ENCODE measurements around the gene LRRFIP2. TPM values are rescaled to one million over a fixed set of nuclear protein-coding genes. Genes with fewer than 3 reads are reported as not detected.
A peak's percentile ranks its signal among the peaks of the same experiment; 100 is the strongest.

The LRRFIP2 gene
- total and polyA plus RNA-seq, 9 donors: 35.5 to 81.1 (median 48.3) TPM

GRCh38 chr3:37183976-37184375 is 9.6 kb upstream of the LRRFIP2 start:
- Histone ChIP-seq H3K27ac (peak overlapping the region in 1 of 2 donors; percentile 23), H3K4me1 (ENCODE audit: insufficient read depth) (peaks cover 7% of the 10 kb centered on the region), H3K4me3 (no peak overlapping the region), H3K27me3 (no peaks in the 10 kb centered on the region), H3K36me3 (no peaks in the 10 kb centered on the region), H3K9me3 (no peaks in the 10 kb centered on the region)
- intact Hi-C loops (cut with DNase I): no loop called here
- TF ChIP-seq EP300 (IDR thresholded peaks at IDR 0.05) (no peak), POLR2A (IDR thresholded peaks at IDR 0.05) (no peak)
- TF ChIP-seq, protein P1, sequence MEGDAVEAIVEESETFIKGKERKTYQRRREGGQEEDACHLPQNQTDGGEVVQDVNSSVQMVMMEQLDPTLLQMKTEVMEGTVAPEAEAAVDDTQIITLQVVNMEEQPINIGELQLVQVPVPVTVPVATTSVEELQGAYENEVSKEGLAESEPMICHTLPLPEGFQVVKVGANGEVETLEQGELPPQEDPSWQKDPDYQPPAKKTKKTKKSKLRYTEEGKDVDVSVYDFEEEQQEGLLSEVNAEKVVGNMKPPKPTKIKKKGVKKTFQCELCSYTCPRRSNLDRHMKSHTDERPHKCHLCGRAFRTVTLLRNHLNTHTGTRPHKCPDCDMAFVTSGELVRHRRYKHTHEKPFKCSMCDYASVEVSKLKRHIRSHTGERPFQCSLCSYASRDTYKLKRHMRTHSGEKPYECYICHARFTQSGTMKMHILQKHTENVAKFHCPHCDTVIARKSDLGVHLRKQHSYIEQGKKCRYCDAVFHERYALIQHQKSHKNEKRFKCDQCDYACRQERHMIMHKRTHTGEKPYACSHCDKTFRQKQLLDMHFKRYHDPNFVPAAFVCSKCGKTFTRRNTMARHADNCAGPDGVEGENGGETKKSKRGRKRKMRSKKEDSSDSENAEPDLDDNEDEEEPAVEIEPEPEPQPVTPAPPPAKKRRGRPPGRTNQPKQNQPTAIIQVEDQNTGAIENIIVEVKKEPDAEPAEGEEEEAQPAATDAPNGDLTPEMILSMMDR (IDR thresholded peaks at IDR 0.05): no peak
- DNase-seq: no peak
- WGBS, 3 donors: 37 to 48% (median 43%) methylated on average over 5 of the region's 5 CpGs

- H3K27ac ChIP-seq: peak overlapping the region in 1 of 2 donors; percentile 23
- no peaks in the 10 kb centered on the region for H3K36me3 ChIP-seq
- H3K9me3 ChIP-seq: no peaks in the 10 kb centered on the region
- WGBS, 3 donors: 77 to 86% (median 85%) methylated on average over 3 of the region's 3 CpGs
- no peak for TF ChIP-seq POLR2A (IDR thresholded peaks at IDR 0.05)
- no peak for TF ChIP-seq EP300 (IDR thresholded peaks at IDR 0.05)
- TF ChIP-seq, protein P1 (IDR thresholded peaks at IDR 0.05): no peak
- H3K27me3 ChIP-seq: no peaks in the 10 kb centered on the region
- intact Hi-C loops (cut with DNase I): no loop called here
- DNase-seq: no peak
- H3K4me3 ChIP-seq: no peak overlapping the region
- peaks cover 9% of the 10 kb centered on the region for H3K4me1 ChIP-seq (ENCODE audit: insufficient read depth)
Measured at GRCh38 chr3:37183375-37183831, 9.0 kb upstream of the LRRFIP2 start.

DNA sequence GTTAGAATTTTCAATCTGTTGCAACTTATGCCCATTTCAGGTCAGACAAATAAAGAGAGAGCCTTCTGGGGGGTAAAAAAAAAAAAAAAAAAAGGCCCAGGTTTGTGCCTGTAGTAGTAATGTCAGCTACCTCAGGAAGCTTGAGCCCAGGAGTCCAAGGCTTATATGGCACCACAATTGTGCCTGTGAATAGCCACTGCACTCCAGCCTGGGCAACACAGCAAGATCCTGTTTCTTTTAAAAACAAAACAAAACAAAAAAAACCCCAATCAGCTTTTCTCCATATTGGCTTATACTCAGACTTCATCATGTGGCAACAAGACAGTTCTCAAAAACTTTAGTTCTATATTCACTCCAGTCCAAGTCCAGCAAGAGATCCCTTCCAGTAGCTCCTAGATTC is 8.4 kb upstream of the LRRFIP2 start:
- no peak for DNase-seq
- H3K4me1 ChIP-seq (ENCODE audit: insufficient read depth): peaks cover 9% of the 10 kb centered on the region
- no peaks in the 10 kb centered on the region for H3K27me3 ChIP-seq
- H3K4me3 ChIP-seq: no peak overlapping the region
- intact Hi-C loops (cut with DNase I): no loop called here
- H3K27ac ChIP-seq: no peak overlapping the region
- TF ChIP-seq, protein P1 (IDR thresholded peaks at IDR 0.05): no peak
- TF ChIP-seq POLR2A (IDR thresholded peaks at IDR 0.05) (no peak), EP300 (IDR thresholded peaks at IDR 0.05) (no peak)
- H3K36me3 ChIP-seq: no peaks in the 10 kb centered on the region
- no peaks in the 10 kb centered on the region for H3K9me3 ChIP-seq

- no peak for DNase-seq
- intact Hi-C loops (cut with DNase I): no loop called here
Measured at GRCh38 chr3:37181756-37182155, 7.4 kb upstream of the LRRFIP2 start.

More at GRCh38 chr3:37181756-37182155, 7.4 kb upstream of the LRRFIP2 start:
- Histone ChIP-seq H3K4me3 (no peak overlapping the region), H3K4me1 (ENCODE audit: insufficient read depth) (peaks cover 9% of the 10 kb centered on the region), H3K27me3 (no peaks in the 10 kb centered on the region), H3K27ac (no peak overlapping the region), H3K36me3 (no peaks in the 10 kb centered on the region), H3K9me3 (no peaks in the 10 kb centered on the region)
- TF ChIP-seq, protein P1 (IDR thresholded peaks at IDR 0.05): no peak
- TF ChIP-seq EP300 (IDR thresholded peaks at IDR 0.05): no peak
- no peak for TF ChIP-seq POLR2A (IDR thresholded peaks at IDR 0.05)
- 68 to 71% (median 68%) methylated on average over 7 of the region's 7 CpGs for WGBS, 3 donors

All from ovary (tissue), 9 donors.